ENCODE measurements around the gene THSD7B. TPM values are rescaled to one million over a fixed set of nuclear protein-coding genes. Genes with fewer than 3 reads are reported as not detected.
"Not testable (repeated sequence)": the region's sequence is repeated elsewhere in the genome, so short reads cannot be mapped to it uniquely, and the experiment has no call there.

THSD7B gene
- total and polyA plus RNA-seq, 7 donors, result 0.03 to 0.67 (median 0.13) TPM; not detected in 1

- Histone ChIP-seq H3K27me3 (ENCODE audit: insufficient read depth in 3 of 3, low read length in 2 of 3) (no peaks in the 10 kb centered on the region), H3K9me3 (no peaks in the 10 kb centered on the region), H3K27ac (no peak overlapping the region), H3K36me3 (ENCODE audit: insufficient read depth in 1 of 2, low read depth in 1 of 2) (no peaks in the 10 kb centered on the region), H3K4me1 (no peaks in the 10 kb centered on the region), H3K4me3 (no peak overlapping the region)
- ATAC-seq, result no peak
- no peak for DNase-seq
- TF ChIP-seq CTCF (IDR thresholded peaks at IDR 0.05), result no peak
- 87 to 90% (median 90%) methylated on average over 8 of the region's 8 CpGs for WGBS, 3 donors
- intact Hi-C loops (cut with DNase I), result no loop called here
These were observed 291.4 kb downstream of the THSD7B start for GRCh38 chr2:137056704-137057103.

GRCh38 chr2:137076111-137076765, 310.9 kb downstream of the THSD7B start:
- H3K27me3 ChIP-seq (ENCODE audit: insufficient read depth in 3 of 3, low read length in 2 of 3); H3K4me3 ChIP-seq; H3K4me1 ChIP-seq; DNase-seq; ATAC-seq; H3K36me3 ChIP-seq (ENCODE audit: insufficient read depth in 1 of 2, low read depth in 1 of 2); H3K27ac ChIP-seq; H3K9me3 ChIP-seq; intact Hi-C loops (cut with DNase I): not testable (repeated sequence)
- 94 to 96% (median 94%) methylated on average over 22 of the region's 22 CpGs for WGBS, 3 donors

GRCh38 chr2:137091704-137092103, 326.4 kb downstream of the THSD7B start:
- H3K4me3 ChIP-seq, result no peak overlapping the region
- H3K27me3 ChIP-seq (ENCODE audit: insufficient read depth in 3 of 3, low read length in 2 of 3), result no peaks in the 10 kb centered on the region
- ATAC-seq, result no peak
- no peak for DNase-seq
- no peak for TF ChIP-seq CTCF (IDR thresholded peaks at IDR 0.05)
- H3K4me1 ChIP-seq, result no peaks in the 10 kb centered on the region
- intact Hi-C loops (cut with DNase I), result no loop called here
- H3K36me3 ChIP-seq (ENCODE audit: insufficient read depth in 1 of 2, low read depth in 1 of 2), result no peaks in the 10 kb centered on the region
- no peak overlapping the region for H3K27ac ChIP-seq
- WGBS, 3 donors, result 65 to 75% (median 72%) methylated on average over 3 of the region's 3 CpGs
- H3K9me3 ChIP-seq, result no peaks in the 10 kb centered on the region

GRCh38 chr2:137093116-137093515, 327.8 kb downstream of the THSD7B start:
- no peak overlapping the region for H3K27ac ChIP-seq
- intact Hi-C loops (cut with DNase I), result no loop called here
- no peaks in the 10 kb centered on the region for H3K36me3 ChIP-seq (ENCODE audit: insufficient read depth in 1 of 2, low read depth in 1 of 2)
- H3K4me3 ChIP-seq, result no peak overlapping the region
- no peaks in the 10 kb centered on the region for H3K9me3 ChIP-seq
- TF ChIP-seq CTCF (IDR thresholded peaks at IDR 0.05), result no peak
- WGBS, 3 donors, result 78 to 90% (median 89%) methylated on average over 4 of the region's 4 CpGs
- H3K4me1 ChIP-seq, result no peaks in the 10 kb centered on the region
- DNase-seq, result no peak
- ATAC-seq, result no peak
- no peaks in the 10 kb centered on the region for H3K27me3 ChIP-seq (ENCODE audit: insufficient read depth in 3 of 3, low read length in 2 of 3)

- Histone ChIP-seq H3K27me3 (ENCODE audit: insufficient read depth in 3 of 3, low read length in 2 of 3) (no peaks in the 10 kb centered on the region), H3K36me3 (ENCODE audit: insufficient read depth in 1 of 2, low read depth in 1 of 2) (no peaks in the 10 kb centered on the region), H3K4me3 (no peak overlapping the region), H3K9me3 (no peaks in the 10 kb centered on the region), H3K27ac (no peak overlapping the region), H3K4me1 (no peaks in the 10 kb centered on the region)
- DNase-seq, result no peak
- no peak for ATAC-seq
- intact Hi-C loops (cut with DNase I), result no loop called here
- TF ChIP-seq CTCF (IDR thresholded peaks at IDR 0.05), result no peak
These were observed 330.8 kb downstream of the THSD7B start for GRCh38 chr2:137096187-137096586.
